ENCODE measurements around the gene MRPL21.
A peak's percentile ranks its signal among the peaks of the same experiment; 100 is the strongest.
"Not testable (repeated sequence)": the region's sequence is repeated elsewhere in the genome, so short reads cannot be mapped to it uniquely, and the experiment has no call there.

MRPL21 gene

DNA sequence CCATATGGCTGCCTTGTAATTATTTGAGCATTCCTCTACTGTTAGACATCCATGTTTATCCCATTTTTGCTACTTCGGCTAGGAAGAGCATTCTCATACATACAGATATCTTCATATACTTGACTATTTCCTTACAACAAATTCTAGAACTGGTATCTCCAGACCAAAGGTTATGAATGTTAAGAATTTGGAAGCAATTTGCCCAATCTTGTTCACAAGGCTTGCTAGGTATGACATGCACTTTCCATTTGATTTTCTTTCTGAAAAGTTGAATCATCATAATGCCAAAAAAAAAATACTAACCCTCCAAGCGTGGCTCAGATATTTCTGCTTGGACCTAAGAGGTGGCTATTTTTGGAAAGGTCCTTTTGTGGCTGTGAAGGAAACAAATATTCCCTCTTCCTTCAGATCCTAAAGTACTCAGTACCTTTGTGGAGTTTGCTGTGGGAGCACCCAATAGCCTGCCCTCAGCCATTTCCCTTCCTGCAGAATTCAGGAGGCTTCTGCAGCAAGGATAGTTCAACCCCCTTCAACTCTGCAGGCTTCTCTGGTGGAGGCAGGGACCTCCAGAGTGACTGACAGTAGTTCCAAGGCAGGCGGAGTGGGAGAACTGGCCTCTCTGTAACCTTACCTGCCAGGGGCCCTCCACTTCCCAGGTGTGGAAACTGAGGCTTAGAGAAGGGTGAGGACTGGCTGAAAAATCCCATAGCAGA is 39.9 kb downstream of the MRPL21 start:
- no peak for DNase-seq

DNA sequence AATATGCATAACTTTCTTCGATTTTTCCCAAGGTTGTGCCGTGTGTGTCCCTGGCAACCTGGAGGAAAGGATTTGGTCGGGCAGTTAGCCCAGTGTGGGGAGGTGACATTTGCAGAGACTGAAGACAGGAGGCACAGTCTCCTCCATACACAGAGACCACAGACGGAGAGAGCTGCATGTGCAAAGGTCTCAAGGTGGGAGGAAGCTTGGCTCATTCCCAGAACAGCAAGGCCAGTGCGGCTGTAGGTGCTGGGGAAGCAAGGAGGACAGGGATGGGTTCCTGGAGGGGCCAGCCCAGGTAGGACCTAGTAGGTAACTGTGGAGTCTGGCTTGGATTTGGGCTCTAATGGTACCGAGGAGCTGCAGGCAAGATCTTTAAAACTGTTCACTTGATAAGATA is 41.2 kb downstream of the MRPL21 start:
- no peak for DNase-seq

DNA sequence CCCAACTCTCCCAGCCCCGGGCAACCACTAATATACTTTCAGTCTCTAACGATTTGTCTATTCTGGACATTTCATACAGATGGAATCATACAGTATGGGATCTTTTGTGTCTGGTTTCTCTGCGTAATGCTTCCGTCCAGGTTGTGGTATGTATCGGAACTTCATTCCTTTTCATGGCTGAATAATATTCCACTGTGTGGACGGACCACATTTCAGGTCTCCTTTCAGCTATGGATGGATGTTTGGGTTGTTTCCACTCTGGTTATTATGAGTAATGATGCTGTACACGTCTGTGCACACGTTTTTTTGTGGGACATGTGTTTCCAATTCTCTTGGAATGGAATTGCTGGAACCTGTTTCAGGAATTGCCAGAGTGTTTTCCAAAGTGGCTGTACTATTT is 44.5 kb downstream of the MRPL21 start:
- no peak for DNase-seq

DNA sequence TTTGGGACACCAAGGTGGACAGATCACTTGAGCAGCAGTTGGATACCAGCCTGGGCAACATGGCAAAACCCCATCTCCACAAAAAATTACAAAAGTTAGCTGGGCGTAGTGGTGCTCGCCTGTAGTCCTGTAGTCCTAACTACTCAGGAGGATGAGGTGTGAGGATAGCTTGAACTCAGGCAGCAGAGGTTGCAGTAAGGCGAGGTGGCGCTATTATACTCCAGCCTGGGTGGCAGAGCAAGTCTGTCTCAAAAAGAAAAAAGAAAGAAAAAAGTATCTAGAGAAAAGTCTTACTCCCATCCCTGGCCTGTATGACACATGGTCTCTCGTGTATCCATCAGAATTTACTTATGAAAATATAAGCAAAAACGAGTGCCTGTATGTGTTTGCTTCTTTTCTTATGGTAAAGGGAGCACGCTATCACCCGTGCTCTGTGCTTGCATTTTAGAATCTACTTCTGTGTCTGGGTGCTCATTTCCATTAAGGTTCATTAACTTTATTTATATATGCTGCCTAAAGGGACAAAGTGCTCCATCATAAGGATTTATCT is 46.5 kb downstream of the MRPL21 start:
- DNase-seq: no peak

DNA sequence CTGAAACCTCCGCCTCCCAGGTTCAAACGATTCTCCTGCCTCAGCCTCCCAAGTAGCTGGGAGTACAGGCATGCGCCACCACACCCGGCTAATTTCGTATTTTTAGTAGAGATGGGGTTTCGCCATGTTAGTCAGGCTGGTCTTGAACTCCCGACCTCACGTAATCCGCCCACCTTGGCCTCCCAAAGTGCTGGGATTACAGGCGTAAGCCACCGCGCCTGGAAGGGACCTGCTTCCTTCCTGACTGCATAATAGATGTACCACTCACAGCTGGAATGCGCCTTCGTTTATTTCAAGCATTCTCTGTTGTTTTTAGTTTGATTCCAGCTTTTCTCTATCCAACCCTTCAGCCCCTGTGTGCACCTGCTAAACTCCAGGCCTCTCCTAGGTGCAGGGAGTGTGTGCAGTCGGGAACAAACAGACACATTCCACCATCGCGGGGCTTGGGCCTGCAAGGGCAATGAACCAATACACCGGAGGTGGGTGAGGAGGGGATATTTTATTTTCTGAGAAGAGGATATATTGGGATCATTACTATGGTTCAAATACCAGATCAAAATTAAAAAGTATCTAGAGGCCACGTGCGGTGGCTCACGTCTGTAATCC is 47.1 kb downstream of the MRPL21 start:
- not testable (repeated sequence) for DNase-seq

DNA sequence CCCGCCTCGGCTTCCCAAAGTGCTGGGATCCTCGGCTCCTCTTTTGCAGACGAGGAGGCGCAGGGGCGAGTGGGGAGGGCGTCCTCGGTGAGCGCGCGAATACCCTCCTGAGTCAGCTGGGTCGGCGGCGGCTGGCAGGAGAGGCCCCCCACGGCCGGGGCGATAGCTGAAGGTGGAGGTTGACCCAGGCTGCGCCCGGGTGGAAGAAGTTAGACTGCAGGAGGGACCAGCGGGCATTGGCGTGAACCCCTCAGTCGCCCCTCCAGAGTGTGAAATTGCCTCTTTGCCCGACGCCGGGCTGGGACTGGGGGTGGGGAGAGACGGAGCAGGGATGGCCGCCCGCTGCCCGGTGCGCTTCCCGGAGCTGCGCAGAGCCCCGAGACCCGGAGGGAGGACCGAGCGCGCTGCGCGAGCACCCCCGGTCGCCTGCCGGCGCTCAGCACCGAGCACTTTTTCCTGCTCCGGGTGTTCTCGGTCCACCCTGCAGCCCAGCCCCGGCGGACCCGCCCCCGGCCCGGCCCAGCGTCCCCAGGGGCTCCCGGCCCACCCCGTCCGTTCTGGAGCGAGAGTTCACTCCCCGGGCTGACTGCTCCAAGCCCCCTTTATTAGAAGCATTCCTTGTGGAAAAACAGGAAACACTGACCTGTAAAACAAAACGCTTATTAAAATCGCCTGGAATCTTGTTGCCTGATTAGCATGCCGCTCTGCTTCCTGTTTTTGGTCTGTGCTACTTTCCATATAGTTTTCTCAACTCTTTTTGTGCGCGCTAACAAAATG is 48.2 kb downstream of the MRPL21 start:
- no peak for DNase-seq

DNA sequence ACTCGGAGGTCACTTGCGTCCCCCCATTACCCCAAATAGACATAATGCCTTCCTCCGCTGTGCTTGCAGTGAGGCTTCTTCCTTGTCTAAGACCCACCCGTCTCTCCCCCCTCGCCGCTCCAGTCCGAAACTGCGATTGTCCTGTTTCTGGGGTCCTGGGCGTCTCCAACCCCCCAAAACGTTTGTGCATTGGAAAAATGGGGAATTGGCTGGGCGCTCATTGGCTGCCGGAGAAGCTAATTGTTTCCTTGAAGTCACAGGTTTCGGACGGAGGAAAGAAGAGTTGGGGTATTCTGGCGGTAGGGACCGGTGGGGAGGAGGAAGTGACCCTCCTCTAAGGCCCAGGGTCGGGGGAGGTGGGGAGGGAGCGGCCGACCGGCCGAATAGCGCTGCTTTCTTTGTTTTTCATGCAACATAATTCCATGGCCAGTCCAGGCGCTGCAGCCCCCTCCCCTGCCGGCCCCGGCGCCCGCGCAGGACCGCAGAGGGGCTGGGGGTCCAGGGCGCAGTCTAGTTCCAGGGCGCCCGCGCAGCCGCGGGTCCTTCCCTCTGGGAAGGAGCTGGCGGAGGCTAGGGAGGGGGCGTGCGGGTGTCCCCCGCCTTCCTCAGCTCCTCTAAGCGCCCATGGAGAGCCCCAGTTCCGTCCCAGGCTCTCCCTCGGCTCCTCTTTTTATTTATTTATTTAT is 49.2 kb downstream of the MRPL21 start:
- DNase-seq: no peak

DNA sequence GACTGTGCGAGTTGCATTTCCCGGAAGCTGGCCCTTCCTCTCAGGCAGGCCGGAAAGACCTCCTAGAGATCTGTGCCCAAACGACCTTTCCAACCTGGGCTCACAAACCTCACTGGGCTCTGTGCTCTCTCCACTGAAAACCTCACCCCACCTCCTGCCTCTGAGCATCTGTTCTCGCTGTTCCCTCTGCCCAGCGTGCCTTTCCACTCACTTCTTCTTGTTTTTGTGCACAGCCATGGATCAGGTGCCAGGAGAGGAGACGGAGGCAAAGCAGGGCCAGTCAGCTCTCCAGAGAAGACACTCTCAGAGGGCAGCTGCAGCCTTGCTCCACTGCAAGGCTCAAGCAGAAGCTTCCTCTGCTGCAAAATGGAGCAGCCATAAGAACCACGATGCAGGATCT is 51.0 kb downstream of the MRPL21 start:
- no peak for DNase-seq

DNA sequence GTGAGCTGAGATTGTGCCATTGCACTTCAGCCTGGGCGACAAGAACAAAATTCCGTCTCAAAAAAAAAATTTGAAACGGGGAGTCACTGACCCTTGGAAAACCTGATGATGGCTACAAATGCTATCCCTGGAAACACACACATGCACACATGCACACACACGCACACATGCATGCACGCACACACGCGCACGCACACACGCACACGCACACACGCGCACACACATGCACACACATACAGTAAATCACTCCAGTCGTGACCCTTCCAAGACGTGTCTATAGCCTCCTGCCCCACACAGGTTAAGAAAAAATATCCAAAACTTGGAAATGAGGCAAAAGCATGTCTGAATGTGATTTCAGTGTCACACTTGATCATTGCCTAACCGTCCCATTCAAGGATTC is 55.2 kb downstream of the MRPL21 start:
- DNase-seq: no peak

DNA sequence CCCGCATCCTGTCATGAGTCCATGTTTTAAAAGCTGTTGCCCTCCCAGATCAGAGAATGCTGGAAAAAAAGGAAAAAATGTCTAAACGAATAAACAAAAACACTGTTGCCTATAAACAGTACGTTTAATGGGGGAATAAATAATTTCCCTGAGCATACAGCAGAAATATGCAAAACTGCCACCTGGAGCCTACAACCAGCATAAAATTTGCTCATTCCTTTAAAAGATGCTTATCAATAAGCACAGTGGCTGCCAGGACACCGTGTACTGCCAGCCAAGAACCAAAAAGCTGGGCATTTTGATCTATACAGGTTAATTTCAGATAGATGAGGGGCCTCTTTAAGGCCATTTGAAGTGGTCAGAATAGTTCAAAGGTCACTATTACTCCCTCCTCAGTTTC is 56.2 kb downstream of the MRPL21 start:
- no peak for DNase-seq

DNA sequence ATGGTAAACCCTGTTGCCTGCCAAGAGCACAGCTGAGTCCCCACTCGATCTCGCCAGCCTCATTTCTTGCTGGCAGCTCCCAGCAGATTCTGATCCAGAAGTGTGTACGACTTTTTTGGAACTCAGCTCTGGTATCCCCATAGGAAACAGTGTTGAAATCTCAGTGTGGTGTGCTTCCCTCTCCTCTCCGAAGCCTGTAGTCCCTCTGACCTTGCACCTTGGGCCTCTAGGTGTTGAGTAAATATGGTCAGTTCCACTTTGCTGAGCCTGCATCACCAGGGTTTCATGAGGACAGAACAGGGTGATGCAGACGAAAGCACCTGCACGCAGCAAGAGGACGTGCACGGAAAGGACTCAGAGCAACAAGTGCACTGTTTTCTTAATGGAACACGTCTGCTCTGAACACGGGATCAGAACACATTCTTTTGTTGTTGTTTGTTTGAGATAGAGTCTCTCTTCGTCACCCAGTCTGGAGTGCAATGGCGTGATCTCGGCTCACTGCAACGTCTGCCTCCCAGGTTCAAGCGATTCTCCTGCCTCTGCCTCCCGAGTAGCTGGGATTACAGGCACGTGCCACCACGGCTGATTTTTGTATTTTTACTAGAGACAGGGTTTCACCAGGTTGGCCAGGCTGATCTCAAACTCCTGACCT is 58.2 kb downstream of the MRPL21 start:
- no peak for DNase-seq

DNA sequence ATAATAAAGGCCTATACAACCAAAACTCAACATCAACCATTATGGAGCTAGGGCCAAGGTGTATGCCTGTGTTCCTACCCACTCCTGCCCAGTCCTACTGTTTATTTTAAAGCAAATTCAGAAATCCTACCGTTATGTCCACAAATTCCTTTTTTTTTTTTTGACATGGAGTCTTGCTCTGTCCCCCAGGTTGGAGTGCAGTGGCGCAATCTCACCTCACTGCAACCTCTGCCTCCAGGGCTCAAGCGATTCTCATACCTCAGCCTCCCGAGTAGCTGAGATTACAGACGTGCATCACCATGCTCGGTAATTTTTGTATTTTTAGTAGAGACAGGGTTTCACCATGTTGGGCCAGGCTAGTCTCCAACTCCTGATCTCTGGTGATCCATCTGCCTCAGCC is 58.8 kb downstream of the MRPL21 start:
- DNase-seq: no peak

DNA sequence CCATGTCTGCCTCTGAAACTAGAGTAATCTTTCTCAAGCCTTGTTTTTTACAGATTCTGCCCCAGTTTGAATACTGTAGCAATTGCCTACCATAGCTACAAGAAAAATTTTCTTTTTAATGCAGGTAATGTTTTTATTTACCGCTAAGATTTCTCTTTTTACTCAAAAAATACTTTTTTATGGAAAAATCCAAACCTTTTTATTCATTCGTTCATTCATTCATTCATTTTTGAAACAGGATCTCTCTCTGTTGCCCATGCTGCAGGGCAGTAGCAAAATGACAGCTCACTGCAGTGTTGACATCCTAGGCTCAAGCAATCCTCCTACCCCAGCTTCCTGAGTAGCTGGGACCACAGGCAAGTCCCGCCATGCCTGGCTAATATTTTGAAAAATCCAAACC is 59.3 kb downstream of the MRPL21 start:
- no peak for DNase-seq

DNA sequence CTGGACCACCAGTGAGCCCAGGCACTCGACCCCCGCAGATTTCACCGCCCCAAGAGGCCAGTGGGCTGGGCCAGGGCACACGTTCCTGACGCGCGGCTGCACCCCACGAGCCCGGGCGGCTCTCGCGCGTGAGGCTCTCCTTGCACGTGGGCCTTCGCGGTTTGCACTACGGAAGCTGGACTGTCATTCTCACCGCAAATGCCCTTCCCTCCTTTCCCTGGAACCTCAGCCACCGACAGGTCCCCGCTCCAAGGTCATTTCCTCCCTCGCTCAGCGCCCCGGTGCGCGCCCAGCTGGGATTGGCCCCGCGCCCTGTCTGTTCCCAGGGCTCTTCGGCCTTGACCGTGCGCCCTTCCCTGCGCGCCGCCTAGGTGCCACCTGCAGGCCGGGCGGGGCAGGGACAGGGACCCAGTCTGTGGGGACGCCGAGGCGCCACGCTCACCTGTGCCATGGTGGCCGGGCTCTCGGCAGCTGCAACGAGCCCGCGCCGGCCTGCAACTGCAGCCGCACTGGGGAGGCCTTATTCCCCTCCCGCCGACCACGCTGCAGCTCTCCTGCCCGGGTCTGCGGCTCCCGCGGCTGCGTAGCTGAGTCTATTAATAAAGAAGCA is 59.8 kb downstream of the MRPL21 start:
- DNase-seq: peak; percentile 46 to 73

DNA sequence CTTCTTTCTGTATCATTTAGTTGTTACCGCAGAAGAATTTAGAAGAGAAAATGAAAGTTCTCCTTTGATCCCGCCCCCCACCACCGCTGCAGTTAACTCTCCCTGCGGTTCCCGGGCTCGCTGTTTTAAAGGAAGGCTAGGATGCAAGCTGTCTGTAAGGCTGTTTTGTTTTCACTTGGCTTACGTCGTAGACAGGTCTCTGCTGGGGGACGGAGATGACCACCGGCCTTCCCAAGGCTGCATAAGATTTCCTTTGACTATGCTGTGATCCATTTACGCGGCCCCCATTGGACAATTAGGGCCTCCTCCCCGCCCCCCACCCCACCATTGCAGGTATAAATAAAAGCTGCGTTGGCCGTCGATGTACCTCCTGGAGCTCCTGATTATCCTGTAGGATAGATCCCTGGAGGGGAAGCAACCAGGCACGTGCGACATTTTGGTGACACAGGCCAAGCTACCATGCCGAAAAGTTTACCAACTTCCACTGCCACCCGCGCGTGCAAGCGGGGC is 60.5 kb downstream of the MRPL21 start:
- DNase-seq: no peak

DNA sequence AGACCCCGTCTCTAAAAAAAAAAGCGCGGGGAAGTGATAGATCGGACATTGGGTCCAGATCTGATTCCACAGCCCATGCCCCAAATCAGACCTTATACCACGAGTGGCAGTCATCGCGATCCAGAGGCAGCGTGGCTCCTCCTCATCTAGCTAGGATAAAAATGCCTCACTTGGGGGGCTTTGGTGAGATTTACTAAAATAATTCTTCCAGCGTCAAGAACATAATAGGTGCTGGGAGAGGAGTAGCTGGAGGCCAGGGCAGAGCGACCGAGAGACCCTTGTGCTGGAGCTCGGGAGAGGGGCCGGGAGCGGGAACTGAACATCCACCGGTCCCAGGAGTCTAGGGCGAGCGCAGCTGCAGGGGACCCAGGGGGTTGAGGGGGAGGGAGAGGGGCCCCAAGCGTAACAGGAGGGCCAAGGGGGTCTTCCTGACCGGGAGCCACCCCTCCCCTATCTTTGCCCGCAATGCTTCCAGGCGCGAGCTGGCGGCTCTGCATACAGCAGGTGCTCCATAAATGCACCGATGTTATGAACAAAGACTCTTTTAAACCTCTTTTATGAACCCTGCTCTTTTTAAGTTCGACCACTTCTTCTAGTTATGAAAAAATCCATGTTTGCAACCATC is 61.1 kb downstream of the MRPL21 start:
- no peak for DNase-seq

DNA sequence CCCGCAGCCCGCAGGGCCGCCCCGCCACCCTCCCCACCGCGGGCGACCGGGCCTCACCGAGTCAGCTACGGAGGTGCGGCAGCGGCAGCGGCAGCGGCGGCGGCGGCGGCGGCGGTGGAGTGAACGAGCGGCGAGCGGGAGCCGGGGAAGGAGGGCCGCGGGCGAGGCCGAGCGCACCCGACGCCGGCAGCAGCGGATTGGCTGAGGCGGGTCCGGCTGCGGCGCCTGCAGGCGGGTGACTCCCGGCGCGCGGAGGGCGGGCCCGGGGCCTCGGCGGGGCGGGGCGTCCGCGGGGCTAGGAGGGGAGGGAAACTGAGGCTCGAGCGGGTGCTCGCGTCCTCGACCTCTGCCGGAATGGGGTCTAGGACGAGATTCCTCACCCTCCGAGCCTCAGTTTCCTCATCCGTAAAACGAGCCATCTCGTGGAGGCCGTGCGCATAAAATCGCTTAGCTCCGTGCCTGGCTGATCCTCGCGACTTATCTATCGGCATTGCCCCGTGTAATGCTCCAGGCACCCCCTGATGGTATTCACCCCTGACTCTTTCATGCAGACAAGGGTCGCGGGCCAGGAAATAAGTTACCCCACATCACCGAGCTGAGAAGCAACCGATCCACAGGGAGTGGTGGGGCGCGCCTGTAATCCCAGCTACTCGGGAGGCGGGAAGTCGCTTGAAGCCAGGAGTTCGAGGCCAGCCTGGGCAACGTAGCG is 61.8 kb downstream of the MRPL21 start, which contains the start of gene CPT1A:
CPT1A (minus strand) TSS at position 199 of the 709 bp plus-strand sequence. CDS start 26,442 bp downstream, outside the sequence.
- DNase-seq: peak; percentile 10 to 47

All from NCI-H2081 (cell line).